Stimulated activated CD4-positive, alpha-beta T cell treated with anti-CD3 and anti-CD28 coated beads, Interleukin-15, amount 100 ng/mL, for 1 hour (primary cell): ENCODE data around the gene GORASP1.

Source experiments
- DNase-seq, 2 donors: peaks; one replicate each; pipeline ENCODE4 v3.0.0-alpha.2; 2020; ENCODE audit warnings: low read depth in 1 of 2, low spot score in 1 of 2

GORASP1 gene

GRCh38 chr3:39103791-39104552, 3.5 kb downstream of the GORASP1 start:
- no peak for DNase-seq

- no peak for DNase-seq
These were observed 4.1 kb downstream of the GORASP1 start for GRCh38 chr3:39103324-39103693.

- no peak for DNase-seq
These were observed 4.7 kb downstream of the GORASP1 start for GRCh38 chr3:39102504-39103323.

- no peak for DNase-seq
These were observed 6.3 kb downstream of the GORASP1 start for GRCh38 chr3:39101022-39101689.

GRCh38 chr3:39100500-39100886, 6.9 kb downstream of the GORASP1 start:
- no peak for DNase-seq

- DNase-seq = no peak
These were observed 7.5 kb downstream of the GORASP1 start for GRCh38 chr3:39099738-39100499.

GRCh38 chr3:39099242-39099641, 8.2 kb downstream of the GORASP1 start:
- DNase-seq = no peak

GRCh38 chr3:39098473-39099000, 8.9 kb downstream of the GORASP1 start:
- no peak for DNase-seq

GRCh38 chr3:39097716-39098472, 9.5 kb downstream of the GORASP1 start:
- no peak for DNase-seq

GRCh38 chr3:39096775-39097174, 10.7 kb downstream of the GORASP1 start:
- DNase-seq = no peak

- DNase-seq = no peak
These were observed 11.6 kb downstream of the GORASP1 start for GRCh38 chr3:39095778-39096177.

- DNase-seq = no peak
These were observed 12.4 kb downstream of the GORASP1 start for GRCh38 chr3:39094851-39095677.

- DNase-seq = no peak
These were observed 16.5 kb downstream of the GORASP1 start for GRCh38 chr3:39090922-39091321.

GRCh38 chr3:39088889-39089288, 18.5 kb downstream of the GORASP1 start:
- DNase-seq = no peak

GRCh38 chr3:39088456-39088855, 19.0 kb downstream of the GORASP1 start:
- DNase-seq = no peak

GRCh38 chr3:39086144-39086543, 21.3 kb downstream of the GORASP1 start:
- no peak for DNase-seq

- DNase-seq = no peak
These were observed 24.6 kb downstream of the GORASP1 start for GRCh38 chr3:39082666-39083313.

- DNase-seq = no peak
These were observed 27.4 kb downstream of the GORASP1 start for GRCh38 chr3:39080026-39080425.

GRCh38 chr3:39079530-39079929, 27.9 kb downstream of the GORASP1 start:
- no peak for DNase-seq
